SJCRH30 (cell line): ENCODE data around the gene RIMBP2. TPM values are rescaled to one million over a fixed set of nuclear protein-coding genes. Genes with fewer than 3 reads are reported as not detected.

ENCODE experiments used
- DNase-seq, 2 experiments: peaks; one replicate each; pipeline ENCODE4 v3.0.0-alpha.2; 2015 to 2020
- H3K27ac ChIP-seq: fragments of 250-450 bp; sonication (Bioruptor Pico); 2 replicates; pipeline ENCODE4 v1.5.1; 2020; ENCODE audit warnings: mild to moderate bottlenecking, moderate library complexity
- H3K27me3 ChIP-seq: fragments of 250-450 bp; sonication (Bioruptor Pico); 2 replicates; pipeline ENCODE4 v1.5.1; 2020; ENCODE audit warnings: mild to moderate bottlenecking, moderate library complexity
- H3K36me3 ChIP-seq: fragments of 250-450 bp; sonication (Bioruptor Pico); 2 replicates; pipeline ENCODE4 v1.5.1; 2020; ENCODE audit warnings: mild to moderate bottlenecking, moderate library complexity
- H3K4me1 ChIP-seq: fragments of 250-450 bp; sonication (Bioruptor Pico); 2 replicates; pipeline ENCODE4 v1.5.1; 2020; ENCODE audit warnings: mild to moderate bottlenecking, moderate library complexity
- H3K4me3 ChIP-seq: fragments of 250-450 bp; sonication (Bioruptor Pico); 2 replicates; pipeline ENCODE4 v1.5.1; 2020; ENCODE audit warnings: mild to moderate bottlenecking, moderate library complexity
- H3K9me3 ChIP-seq: fragments of 250-450 bp; sonication (Bioruptor Pico); replicated peaks from 2 replicates; pipeline ENCODE4 v1.5.1; 2020; ENCODE audit warnings: mild to moderate bottlenecking, moderate library complexity
- total RNA-seq: library from RNA; depleted of rRNA; stranded (reverse); fragments of >200 nt; shearing (Covaris generic); gene quantifications from 2 replicates; pipeline ENCODE4 v1.2.3, GENCODE V29; 2014

RIMBP2 gene
- total RNA-seq, 1 experiment from 2014 or later = not detected

DNA sequence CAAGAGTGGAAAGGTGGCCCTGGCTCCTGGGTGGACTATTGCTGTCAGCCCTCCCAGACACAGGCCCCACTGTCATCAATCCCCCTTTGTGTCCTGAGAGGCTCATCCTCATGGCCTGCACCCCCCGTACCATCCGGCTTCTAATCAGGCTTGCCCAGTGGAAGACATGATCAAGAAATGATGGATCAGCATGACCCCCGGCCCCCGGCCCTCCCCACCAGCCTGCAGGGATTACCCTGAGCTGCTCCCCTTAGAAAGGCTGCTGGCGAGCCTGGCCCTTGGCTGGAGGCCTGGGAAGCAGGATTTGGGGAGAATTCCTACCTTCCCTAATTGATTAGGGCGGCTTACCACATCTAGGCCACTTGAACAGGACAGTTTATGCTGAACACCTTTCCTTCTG lies 207.3 kb downstream of the RIMBP2 start:
- H3K9me3 ChIP-seq = no peaks in the 10 kb centered on the region
- no peaks in the 10 kb centered on the region; the same call in 1 of the 2 replicates for H3K27me3 ChIP-seq
- no peak for DNase-seq

DNA sequence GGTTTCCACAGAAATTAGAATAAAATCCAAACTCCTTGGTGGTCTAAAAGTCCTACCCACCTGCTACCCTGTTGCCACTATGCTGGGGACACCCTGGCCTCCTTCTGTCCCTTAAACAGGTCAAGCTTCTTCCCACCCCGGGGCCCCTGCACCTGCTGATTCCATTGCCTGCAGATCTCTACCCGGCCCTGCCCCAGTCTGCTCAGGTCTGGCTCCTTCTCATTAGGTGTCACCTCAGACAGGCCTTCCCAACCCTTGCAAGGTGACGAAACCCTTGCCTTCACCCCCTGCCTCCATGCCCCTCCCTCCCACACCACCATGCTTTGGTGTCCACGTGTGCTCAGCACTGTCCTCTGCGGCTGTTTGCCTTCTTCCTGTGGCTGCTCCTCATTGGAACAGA lies 207.8 kb downstream of the RIMBP2 start:
- H3K36me3 ChIP-seq = no peaks in the 10 kb centered on the region
- H3K9me3 ChIP-seq = no peaks in the 10 kb centered on the region
- no peak overlapping the region for H3K4me3 ChIP-seq
- no peak for DNase-seq
- H3K27ac ChIP-seq = no peak overlapping the region
- no peaks in the 10 kb centered on the region for H3K4me1 ChIP-seq
- H3K27me3 ChIP-seq = no peaks in the 10 kb centered on the region; the same call in 1 of the 2 replicates

More for the DNA sequence above, 207.3 kb downstream of the RIMBP2 start:
- Histone ChIP-seq H3K4me3 (no peak overlapping the region), H3K36me3 (no peaks in the 10 kb centered on the region), H3K4me1 (no peaks in the 10 kb centered on the region), H3K27ac (no peak overlapping the region)

DNA sequence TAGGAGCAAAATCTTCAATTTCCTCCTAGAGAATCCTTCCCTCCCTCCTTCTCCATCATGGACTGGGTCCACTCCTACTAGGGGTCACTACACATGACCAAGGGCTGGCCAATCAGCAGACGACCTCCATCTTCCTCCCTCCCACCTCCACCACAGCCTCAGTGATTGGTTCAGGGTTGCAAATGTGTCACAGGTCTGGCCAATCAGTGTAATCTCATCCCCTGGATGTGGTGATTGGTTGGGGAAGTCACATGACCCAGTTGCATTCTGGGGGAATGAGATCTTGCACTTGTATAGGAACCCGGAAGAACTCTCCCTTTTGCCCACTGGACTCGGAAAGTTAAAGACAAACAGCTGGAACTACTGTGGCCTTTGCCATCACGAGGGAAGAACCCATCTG lies 209.3 kb downstream of the RIMBP2 start:
- Histone ChIP-seq H3K27me3 (no peaks in the 10 kb centered on the region), H3K4me3 (no peak overlapping the region), H3K4me1 (no peaks in the 10 kb centered on the region), H3K27ac (no peak overlapping the region), H3K9me3 (no peaks in the 10 kb centered on the region), H3K36me3 (no peaks in the 10 kb centered on the region)
- peak; percentile 6 to 20 for DNase-seq

DNA sequence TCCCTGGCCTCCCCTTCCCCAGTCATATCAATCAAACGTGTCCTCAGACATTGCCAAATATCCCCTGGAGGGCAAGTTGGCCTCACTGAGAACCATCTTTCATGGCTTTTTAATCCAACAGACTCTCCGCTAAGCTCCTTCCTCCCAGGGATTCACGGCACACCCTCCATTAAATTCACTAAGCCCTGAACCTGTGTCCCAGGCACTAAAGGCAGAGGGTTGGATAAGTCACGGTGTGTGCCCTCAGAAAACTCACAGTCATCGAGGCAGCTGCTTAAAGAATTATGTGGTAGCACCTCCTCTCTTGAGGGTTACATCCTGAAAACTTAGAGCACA lies 211.3 kb downstream of the RIMBP2 start:
- no peaks in the 10 kb centered on the region for H3K9me3 ChIP-seq
- no peaks in the 10 kb centered on the region for H3K27me3 ChIP-seq
- H3K4me1 ChIP-seq = no peaks in the 10 kb centered on the region
- no peak overlapping the region for H3K4me3 ChIP-seq
- H3K27ac ChIP-seq = no peak overlapping the region
- H3K36me3 ChIP-seq = no peaks in the 10 kb centered on the region
- DNase-seq = no peak

DNA sequence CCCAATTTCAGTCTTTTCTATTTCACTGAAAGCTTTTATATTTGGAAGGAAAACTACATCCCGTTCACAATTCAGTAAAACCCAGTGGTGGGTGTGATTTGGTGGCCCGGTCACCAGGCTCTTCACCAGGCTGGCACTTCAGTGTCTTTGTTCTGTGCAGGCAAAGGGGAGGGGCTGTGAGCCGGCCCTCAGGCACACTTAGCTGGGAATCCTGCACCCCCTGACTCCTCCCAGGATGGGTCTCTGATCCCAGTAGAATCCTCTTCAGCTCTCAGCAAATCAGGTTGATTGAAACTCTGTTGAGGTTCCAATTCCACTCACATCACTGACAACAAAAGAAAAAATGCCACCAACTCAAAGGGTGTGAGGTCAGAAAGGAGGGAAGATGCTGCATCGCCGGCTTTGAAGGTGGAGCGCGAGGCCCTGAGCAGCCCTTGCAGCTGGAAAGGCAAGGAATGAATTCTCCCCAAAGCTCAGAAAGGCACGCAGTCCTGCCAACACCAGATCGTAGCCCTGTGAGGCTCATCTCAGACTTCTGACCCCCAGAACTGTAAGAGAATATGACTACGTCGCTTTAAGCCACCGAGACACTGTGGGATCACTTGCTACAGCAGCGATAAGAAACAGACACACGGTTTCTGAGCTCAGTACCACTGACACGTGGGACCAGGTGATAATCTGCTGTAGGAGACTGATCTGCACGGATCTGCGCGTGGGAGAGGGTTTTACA lies 211.8 kb downstream of the RIMBP2 start:
- DNase-seq = no peak
- no peaks in the 10 kb centered on the region for H3K27me3 ChIP-seq
- H3K4me3 ChIP-seq = no peak overlapping the region

DNA sequence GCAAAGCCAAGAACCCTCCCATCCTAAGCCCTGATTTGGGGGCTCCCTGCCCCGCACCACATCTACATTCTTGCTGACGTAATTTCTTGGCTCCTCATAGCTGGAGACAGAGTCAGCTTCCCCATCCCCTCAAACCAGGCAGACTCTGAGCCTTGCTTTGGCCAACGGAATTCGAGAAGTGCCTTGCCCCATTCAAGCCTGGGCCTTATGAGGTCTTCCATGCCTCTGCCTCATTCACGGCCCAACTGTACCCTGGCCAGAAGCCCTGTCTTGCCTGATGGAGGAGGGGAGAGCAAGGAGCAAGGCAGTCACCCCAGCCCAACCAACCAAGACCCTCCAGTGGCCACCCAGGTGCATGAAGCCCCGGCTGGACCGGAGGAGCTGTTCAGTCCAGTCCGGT lies 214.3 kb downstream of the RIMBP2 start:
- Histone ChIP-seq H3K27ac (no peak overlapping the region), H3K4me3 (no peak overlapping the region), H3K4me1 (no peaks in the 10 kb centered on the region), H3K36me3 (no peaks in the 10 kb centered on the region), H3K9me3 (no peaks in the 10 kb centered on the region), H3K27me3 (no peaks in the 10 kb centered on the region)
- no peak for DNase-seq

More for the DNA sequence above, 211.8 kb downstream of the RIMBP2 start:
- H3K27ac ChIP-seq = no peak overlapping the region
- no peaks in the 10 kb centered on the region for H3K9me3 ChIP-seq
- no peaks in the 10 kb centered on the region for H3K36me3 ChIP-seq
- no peaks in the 10 kb centered on the region for H3K4me1 ChIP-seq

DNA sequence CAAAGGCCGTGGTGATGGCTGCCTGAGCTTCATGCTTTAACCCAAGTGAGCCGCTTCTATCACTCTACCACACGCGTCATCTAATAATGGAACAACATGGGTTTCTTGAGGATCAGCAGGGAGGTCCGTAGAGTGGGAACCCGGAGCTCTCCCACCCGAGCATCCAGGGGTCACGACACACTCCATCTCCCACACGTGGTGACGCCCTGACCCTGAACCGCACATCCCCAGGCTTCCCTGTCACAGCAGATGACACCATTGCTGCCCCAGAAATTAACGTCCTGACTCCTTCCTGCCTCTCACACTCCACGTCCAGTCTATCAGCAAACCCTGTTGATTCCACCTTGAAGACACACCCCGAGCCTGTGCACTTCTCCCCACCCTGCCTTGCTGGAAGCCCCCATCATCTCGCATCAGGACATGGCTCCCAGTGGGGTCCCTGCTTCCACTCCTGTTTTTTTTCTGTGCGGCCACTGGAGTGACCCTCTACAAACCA lies 215.2 kb downstream of the RIMBP2 start:
- H3K4me3 ChIP-seq = no peak overlapping the region
- no peaks in the 10 kb centered on the region for H3K27me3 ChIP-seq
- no peaks in the 10 kb centered on the region for H3K4me1 ChIP-seq
- H3K27ac ChIP-seq = no peak overlapping the region
- DNase-seq = no peak
- no peaks in the 10 kb centered on the region for H3K36me3 ChIP-seq
- no peaks in the 10 kb centered on the region for H3K9me3 ChIP-seq

DNA sequence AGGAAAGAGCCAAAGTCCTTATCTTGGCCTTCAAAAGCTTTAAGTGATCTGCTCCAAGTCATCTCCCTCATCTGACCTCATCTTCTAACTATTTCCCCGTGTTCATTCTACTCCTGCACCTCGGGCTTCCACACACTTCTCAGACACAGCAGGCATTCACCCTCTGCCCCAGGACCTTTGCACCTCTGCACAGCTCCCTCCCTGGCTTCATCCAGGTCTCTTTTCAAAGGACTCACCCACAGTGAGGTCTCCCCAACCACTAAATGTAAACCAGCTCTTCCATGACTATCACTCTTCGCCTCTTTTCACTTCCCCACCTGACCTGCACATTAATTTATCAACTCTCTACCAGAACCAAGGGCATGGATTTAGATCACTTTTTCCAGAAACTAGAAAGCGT lies 216.6 kb downstream of the RIMBP2 start:
- Histone ChIP-seq H3K27ac (no peak overlapping the region), H3K4me3 (no peak overlapping the region), H3K27me3 (no peaks in the 10 kb centered on the region), H3K36me3 (no peaks in the 10 kb centered on the region), H3K4me1 (no peaks in the 10 kb centered on the region), H3K9me3 (no peaks in the 10 kb centered on the region)
- DNase-seq = no peak

DNA sequence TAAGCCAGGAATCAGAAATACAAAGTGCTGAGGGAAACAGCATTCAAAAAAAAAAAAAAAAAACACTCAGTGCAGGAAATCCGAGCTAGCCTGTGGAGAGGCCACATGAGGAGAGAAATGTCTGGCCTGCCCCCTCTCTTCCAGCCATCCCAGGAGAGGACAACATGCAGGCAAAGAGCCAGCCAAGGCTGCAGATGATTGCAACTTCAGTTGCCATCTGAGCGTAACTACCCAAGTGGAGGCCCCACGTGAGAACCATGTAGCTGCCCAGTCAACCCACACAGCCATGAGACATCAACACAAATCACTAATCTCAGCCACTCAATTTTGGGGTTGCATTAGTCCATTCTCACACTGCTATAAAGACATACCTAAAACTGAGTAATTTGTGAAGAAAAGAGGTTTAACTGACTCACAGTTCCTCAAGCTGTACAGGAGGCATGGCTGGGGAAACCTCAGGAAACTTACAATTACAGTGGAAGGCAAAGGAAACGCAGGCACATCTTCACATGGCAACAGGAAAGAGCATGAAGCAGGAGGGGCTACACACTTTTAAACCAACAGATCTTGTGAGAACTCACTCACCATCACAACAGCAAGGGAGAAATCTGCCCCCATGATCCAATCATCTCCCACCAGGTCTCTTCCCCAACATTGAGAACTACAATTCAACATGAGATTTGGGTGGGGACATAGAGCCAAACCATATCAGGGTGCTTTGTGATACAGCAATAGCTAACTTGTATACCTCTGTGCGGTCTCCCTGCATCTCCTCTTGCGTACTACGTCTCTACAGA lies 217.3 kb downstream of the RIMBP2 start:
- Histone ChIP-seq H3K4me3 (no peak overlapping the region), H3K36me3 (no peaks in the 10 kb centered on the region), H3K27ac (no peak overlapping the region), H3K9me3 (no peaks in the 10 kb centered on the region), H3K4me1 (no peaks in the 10 kb centered on the region), H3K27me3 (no peaks in the 10 kb centered on the region; the same call in 1 of the 2 replicates)
- DNase-seq = no peak

DNA sequence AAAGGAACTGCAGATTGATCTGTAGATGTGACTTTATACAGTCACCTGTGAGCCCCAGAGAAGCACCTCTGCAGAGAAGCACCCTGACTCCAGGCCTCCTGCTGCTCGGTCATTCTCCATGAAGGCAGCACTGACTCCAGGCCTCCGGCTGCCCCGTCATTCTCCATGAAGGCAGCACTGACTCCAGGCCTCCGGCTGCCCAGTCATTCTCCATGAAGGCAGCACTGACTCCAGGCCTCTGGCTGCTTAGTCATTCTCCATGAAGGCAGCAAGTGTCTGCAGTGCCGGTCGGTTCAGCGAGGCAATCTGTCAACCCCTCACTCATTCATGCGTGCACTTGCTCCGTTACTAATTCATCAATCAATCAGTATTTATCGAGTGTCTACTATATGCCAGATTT lies 218.1 kb downstream of the RIMBP2 start:
- H3K9me3 ChIP-seq = no peaks in the 10 kb centered on the region
- H3K27ac ChIP-seq = no peak overlapping the region
- DNase-seq = no peak
- no peaks in the 10 kb centered on the region; the same call in 1 of the 2 replicates for H3K27me3 ChIP-seq
- H3K36me3 ChIP-seq = no peaks in the 10 kb centered on the region
- no peak overlapping the region for H3K4me3 ChIP-seq
- H3K4me1 ChIP-seq = no peaks in the 10 kb centered on the region

DNA sequence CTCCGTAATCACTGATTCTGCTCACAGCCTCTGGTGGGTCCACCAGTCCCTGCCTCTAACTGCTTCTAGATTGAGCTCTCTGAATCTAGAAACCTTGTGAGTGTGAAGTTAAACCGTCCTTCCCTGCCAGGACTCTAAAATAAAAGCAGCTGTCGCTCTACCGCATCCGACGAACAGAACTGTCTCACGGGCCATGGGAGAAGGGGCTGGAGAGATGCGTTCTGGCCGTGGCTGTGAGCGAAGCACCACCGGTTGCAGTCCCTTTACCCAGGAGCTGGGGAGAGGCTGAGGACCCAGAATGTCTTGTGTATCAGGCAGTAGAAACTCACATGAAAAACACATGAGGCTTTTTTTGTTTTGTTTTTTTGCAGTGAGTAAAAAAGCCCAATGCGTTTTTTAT lies 218.8 kb downstream of the RIMBP2 start:
- H3K27me3 ChIP-seq = no peaks in the 10 kb centered on the region; the same call in 1 of the 2 replicates

DNA sequence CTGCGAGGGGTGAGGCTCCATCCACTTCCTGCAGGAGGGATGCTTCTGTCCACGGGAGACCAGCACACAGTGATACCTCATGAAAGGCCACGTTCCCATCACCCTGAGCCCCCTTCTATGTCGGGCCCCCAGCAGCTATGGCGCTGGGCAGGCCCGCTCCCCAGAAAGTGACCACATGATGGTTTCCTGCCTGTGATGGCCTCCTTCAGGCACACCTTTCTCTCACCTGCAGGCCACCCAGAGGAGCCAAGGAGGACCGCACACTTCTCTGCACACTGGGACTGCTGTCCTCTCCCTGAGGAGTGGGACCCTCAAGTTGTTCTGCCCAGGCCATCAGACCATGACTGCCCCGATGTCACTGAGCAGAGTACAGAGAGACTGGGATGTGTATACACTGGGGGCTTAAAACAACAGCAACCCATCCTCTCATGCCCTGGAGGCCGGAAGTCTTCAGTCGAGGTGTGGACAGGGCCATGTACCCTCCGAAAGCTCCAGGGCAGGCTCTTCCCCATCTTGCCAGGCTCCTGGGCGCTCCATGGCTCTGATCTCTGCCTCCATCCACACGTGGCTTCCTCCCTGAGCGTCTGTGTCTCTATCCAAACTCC lies 219.5 kb downstream of the RIMBP2 start:
- DNase-seq = no peak
- Histone ChIP-seq H3K27ac (no peak overlapping the region), H3K9me3 (no peaks in the 10 kb centered on the region), H3K36me3 (no peaks in the 10 kb centered on the region), H3K4me3 (no peak overlapping the region), H3K27me3 (peaks cover 1% of the 10 kb centered on the region; the same call in 1 of the 2 replicates), H3K4me1 (no peaks in the 10 kb centered on the region)

More for the DNA sequence above, 218.8 kb downstream of the RIMBP2 start:
- DNase-seq = no peak
- no peak overlapping the region for H3K27ac ChIP-seq
- H3K36me3 ChIP-seq = no peaks in the 10 kb centered on the region
- no peak overlapping the region for H3K4me3 ChIP-seq
- no peaks in the 10 kb centered on the region for H3K9me3 ChIP-seq
- H3K4me1 ChIP-seq = no peaks in the 10 kb centered on the region

DNA sequence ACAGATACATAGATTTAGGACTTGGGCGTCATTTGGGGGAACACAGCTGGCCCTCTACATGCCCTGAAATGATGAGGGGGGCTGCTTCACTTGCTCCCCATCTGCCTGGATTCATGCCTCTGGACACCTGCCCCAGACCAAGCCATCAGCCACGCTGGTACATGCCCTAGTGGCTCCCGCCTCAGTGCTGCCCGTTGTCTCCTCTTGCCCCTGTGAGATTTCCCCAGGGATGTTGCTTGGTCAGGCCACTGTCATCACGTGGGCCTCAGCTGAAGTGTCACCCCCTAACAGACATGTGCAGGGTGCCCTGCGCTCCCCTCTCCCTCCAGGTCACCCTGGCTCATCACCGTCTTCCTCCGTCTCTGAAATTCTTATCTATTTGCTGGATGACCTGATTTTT lies 220.9 kb downstream of the RIMBP2 start:
- Histone ChIP-seq H3K27me3 (peaks cover 10% of the 10 kb centered on the region; the same call in 1 of the 2 replicates), H3K36me3 (no peaks in the 10 kb centered on the region), H3K4me3 (no peak overlapping the region), H3K4me1 (no peaks in the 10 kb centered on the region), H3K9me3 (no peaks in the 10 kb centered on the region), H3K27ac (no peak overlapping the region)
- no peak for DNase-seq

DNA sequence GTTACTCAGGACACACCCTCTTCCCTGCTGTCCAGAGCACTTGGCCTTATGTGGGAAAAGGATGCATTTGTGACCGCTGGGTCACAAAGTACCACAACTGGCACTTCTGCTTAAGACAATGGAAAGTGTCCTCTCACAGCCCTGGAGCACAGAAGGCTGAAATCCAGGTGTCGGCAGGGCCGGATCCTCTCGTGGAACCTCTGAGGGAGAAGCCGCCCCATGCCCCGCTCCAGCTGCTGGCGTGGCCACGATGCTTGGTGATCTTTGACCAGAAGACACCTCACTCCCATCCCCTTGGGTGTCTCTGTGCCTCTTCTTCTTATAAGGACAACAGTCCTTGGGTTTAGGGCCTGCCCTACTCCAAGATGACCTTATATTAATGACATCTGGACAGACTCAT lies 221.4 kb downstream of the RIMBP2 start:
- no peak overlapping the region for H3K27ac ChIP-seq
- peaks cover 10% of the 10 kb centered on the region; the same call in 1 of the 2 replicates for H3K27me3 ChIP-seq
- DNase-seq = no peak
- H3K36me3 ChIP-seq = no peaks in the 10 kb centered on the region
- H3K4me3 ChIP-seq = no peak overlapping the region
- H3K9me3 ChIP-seq = no peaks in the 10 kb centered on the region
- no peaks in the 10 kb centered on the region for H3K4me1 ChIP-seq

DNA sequence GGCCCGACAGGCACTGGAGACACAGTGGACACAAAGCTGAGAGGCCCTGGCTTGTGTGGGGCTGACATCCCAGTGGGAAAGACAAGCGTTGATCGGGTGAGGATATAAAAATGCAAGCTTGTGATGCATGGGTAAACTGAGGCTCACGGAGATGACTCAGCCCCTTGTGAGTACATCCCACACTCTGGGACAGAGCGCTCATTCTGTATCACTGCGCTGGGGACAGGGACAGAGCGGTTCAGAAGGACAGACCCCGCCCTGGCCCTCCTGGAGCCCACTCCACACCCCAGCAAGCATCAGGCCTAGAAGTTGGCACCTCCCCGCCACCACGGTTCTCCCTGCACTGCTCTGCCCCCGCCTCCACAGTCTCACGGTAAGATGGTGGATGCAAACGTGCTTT lies 222.1 kb downstream of the RIMBP2 start:
- Histone ChIP-seq H3K9me3 (no peaks in the 10 kb centered on the region), H3K27ac (no peak overlapping the region), H3K4me3 (no peak overlapping the region), H3K36me3 (no peaks in the 10 kb centered on the region), H3K4me1 (no peaks in the 10 kb centered on the region), H3K27me3 (peaks cover 10% of the 10 kb centered on the region; the same call in 1 of the 2 replicates)
- DNase-seq = no peak
